ENCODE data around the gene ADAM19.
"Not testable (repeated sequence)": the region's sequence is repeated elsewhere in the genome, so short reads cannot be mapped to it uniquely, and the experiment has no call there.

The ADAM19 gene

GRCh38 chr5:157482702-157483101 lies 92.9 kb downstream of the ADAM19 start:
- DNase-seq = not testable (repeated sequence)

- no peak for DNase-seq
Observed at GRCh38 chr5:157481666-157482065, 93.9 kb downstream of the ADAM19 start.

- DNase-seq = no peak
Observed at GRCh38 chr5:157481265-157481664, 94.3 kb downstream of the ADAM19 start.

GRCh38 chr5:157479612-157480510 lies 95.7 kb downstream of the ADAM19 start:
- no peak for DNase-seq

GRCh38 chr5:157479166-157479565 lies 96.4 kb downstream of the ADAM19 start:
- DNase-seq = no peak

GRCh38 chr5:157478726-157479125 lies 96.8 kb downstream of the ADAM19 start:
- no peak for DNase-seq

GRCh38 chr5:157477814-157478494 lies 97.6 kb downstream of the ADAM19 start:
- no peak for DNase-seq

GRCh38 chr5:157476702-157477408 lies 98.7 kb downstream of the ADAM19 start:
- DNase-seq = peak; percentile 57 to 83

GRCh38 chr5:157475432-157475831 lies 100.1 kb downstream of the ADAM19 start:
- DNase-seq = no peak

- DNase-seq = peak; percentile 44 to 68
Observed at GRCh38 chr5:157473383-157474320, 101.9 kb downstream of the ADAM19 start.

GRCh38 chr5:157471709-157472108 lies 103.9 kb downstream of the ADAM19 start:
- DNase-seq = peak in 1 of 2 donors; percentile 39

- no peak for DNase-seq
Observed at GRCh38 chr5:157470631-157471030, 104.9 kb downstream of the ADAM19 start.

- DNase-seq = no peak
Observed at GRCh38 chr5:157469687-157470086, 105.9 kb downstream of the ADAM19 start.

GRCh38 chr5:157469073-157469472 lies 106.5 kb downstream of the ADAM19 start:
- no peak for DNase-seq

- no peak for DNase-seq
Observed at GRCh38 chr5:157468293-157468965, 107.1 kb downstream of the ADAM19 start.

GRCh38 chr5:157464519-157465171 lies 110.9 kb downstream of the ADAM19 start:
- DNase-seq = peak; percentile 86 to 94

- peak; percentile 52 to 87 for DNase-seq
Observed at GRCh38 chr5:157463621-157464518, 111.7 kb downstream of the ADAM19 start.

- no peak for DNase-seq
Observed at GRCh38 chr5:157463081-157463480, 112.5 kb downstream of the ADAM19 start.

- DNase-seq = peak in 1 of 2 donors; percentile 16
Observed at GRCh38 chr5:157460921-157461792, 114.4 kb downstream of the ADAM19 start.

Data from inflammatory macrophage treated with lipopolysaccharide for 1 hour (primary cell).